ENCODE data around the gene GPR32.

The GPR32 gene

DNA sequence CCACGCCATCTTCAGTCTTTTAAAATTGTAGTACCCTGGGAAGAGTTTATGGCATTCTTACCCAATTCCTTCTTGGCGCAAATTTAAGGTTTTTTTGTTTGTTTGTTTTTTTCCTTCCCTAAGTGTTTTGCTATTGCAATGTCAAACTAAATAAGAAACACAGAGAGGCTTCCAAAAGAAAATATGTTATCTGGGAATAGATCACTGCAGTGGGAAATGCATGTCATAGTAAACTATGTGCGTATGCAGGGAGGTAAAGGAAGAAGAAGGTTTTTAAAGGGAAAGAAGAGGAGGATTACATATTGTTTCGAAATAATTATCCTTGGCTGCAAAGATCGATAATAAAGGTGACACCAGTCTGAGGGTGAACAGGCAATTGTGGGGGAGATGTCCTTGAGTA is 33.9 kb upstream of the GPR32 start:
- ChIA-PET CTCF (no interaction called here), POLR2A (interaction anchor here (1.0 kb wide), 1 partner anchor 11 kb away, joined by 4 read pairs; no protein-coding TSS in a partner anchor)
- DNase-seq (ENCODE audit: extremely low spot score), result no peak
- TF ChIP-seq FOXM1 (IDR thresholded peaks at IDR 0.05; ENCODE audit: borderline replicate concordance) (no peak), ZNF384 (IDR thresholded peaks at IDR 0.05) (no peak), LEF1 (IDR thresholded peaks at IDR 0.05; ENCODE audit: borderline replicate concordance) (no peak), FOXK2 (IDR thresholded peaks at IDR 0.05) (no peak), CTBP1 (IDR thresholded peaks at IDR 0.05; ENCODE audit: borderline replicate concordance) (no peak), SP1 (IDR thresholded peaks at IDR 0.05) (no peak), ELF4 (IDR thresholded peaks at IDR 0.05) (no peak), FOXA1 (IDR thresholded peaks at IDR 0.05) (no peak), L3MBTL2 (conservative IDR thresholded peaks at IDR 0.05) (no peak), TARDBP (IDR thresholded peaks at IDR 0.05) (no peak), NFRKB (IDR thresholded peaks at IDR 0.05) (no peak), HDGF (IDR thresholded peaks at IDR 0.05; ENCODE audit: borderline replicate concordance) (no peak), ARNT (IDR thresholded peaks at IDR 0.05) (no peak), SUZ12 (IDR thresholded peaks at IDR 0.05) (no peak), BHLHE40 (IDR thresholded peaks at IDR 0.05; ENCODE audit: borderline replicate concordance) (no peak)
- TF ChIP-seq, protein P1, sequence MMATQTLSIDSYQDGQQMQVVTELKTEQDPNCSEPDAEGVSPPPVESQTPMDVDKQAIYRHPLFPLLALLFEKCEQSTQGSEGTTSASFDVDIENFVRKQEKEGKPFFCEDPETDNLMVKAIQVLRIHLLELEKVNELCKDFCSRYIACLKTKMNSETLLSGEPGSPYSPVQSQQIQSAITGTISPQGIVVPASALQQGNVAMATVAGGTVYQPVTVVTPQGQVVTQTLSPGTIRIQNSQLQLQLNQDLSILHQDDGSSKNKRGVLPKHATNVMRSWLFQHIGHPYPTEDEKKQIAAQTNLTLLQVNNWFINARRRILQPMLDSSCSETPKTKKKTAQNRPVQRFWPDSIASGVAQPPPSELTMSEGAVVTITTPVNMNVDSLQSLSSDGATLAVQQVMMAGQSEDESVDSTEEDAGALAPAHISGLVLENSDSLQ (IDR thresholded peaks at IDR 0.05), result no peak

DNA sequence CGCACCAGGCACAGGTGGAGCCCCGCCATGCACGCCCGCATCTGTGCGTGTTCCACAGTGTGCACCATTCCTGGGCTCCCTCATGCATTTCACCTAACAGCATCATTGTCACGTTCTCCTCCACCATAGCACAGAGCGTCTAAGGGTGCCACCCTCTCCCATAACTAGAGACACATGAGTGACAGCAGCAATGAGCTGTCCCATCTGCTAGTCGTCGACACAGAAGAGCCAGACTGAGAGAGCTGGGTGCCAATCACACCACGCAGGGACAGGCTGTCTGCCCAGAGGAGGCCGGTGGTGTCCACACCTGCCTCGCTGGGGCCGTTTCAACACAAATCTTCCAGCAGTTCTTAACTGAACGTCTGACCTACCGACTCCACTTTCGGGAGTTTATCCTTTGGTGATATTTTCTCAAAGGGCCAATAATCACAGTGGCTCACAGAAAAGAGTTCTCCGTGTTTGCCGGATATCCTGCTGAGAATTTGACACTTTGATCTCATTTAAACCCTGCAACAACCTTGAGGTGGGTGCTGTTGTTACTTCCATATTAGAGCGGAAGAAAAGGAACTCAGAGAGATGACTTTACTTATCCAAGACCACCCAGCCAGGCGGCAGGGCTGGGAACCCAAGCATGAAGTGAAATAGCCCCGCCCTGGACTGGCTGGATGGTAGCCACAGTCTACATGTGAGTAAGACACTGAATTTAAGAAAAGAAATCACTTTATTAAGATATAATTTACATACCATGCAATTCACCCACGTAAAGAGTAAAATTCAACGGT is 30.9 kb upstream of the GPR32 start:
- ChIA-PET POLR2A (no interaction called here), CTCF (no interaction called here)
- DNase-seq (ENCODE audit: extremely low spot score), result no peak
- TF ChIP-seq, protein P1 (IDR thresholded peaks at IDR 0.05), result peak; percentile 49; the same call in 1 of the 2 replicates
- no peak for TF ChIP-seq HDGF (IDR thresholded peaks at IDR 0.05; ENCODE audit: borderline replicate concordance)
- no peak for TF ChIP-seq CTBP1 (IDR thresholded peaks at IDR 0.05; ENCODE audit: borderline replicate concordance)
- no peak for TF ChIP-seq ZNF384 (IDR thresholded peaks at IDR 0.05)

DNA sequence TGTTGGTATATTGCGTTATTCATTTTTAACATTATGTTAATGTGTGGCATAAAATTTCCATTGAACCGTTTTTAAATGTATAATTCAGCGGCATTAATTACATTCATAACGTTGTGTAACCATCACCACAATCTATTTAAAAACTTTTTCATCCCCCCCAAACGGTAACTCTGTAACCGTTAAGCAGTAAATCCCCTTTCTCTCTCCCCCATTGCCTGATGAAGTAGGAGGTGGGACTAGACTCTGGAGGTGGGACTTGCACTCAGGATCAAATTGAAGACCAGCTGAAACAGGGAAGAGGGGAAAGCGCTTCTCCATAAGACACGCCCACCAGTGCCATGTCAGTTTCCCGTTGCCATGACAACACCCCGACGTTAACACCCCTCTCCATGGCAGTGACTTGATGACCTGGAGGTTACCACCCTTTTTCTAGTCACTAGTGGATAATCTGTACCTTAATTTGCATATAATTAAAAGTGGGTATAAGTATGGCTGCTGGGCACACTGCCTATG is 30.3 kb upstream of the GPR32 start:
- ChIA-PET CTCF (no interaction called here), POLR2A (no interaction called here)
- no peak for TF ChIP-seq ZNF384 (IDR thresholded peaks at IDR 0.05)
- TF ChIP-seq, protein P1 (IDR thresholded peaks at IDR 0.05), result peak; percentile 44
- DNase-seq (ENCODE audit: extremely low spot score), result no peak

DNA sequence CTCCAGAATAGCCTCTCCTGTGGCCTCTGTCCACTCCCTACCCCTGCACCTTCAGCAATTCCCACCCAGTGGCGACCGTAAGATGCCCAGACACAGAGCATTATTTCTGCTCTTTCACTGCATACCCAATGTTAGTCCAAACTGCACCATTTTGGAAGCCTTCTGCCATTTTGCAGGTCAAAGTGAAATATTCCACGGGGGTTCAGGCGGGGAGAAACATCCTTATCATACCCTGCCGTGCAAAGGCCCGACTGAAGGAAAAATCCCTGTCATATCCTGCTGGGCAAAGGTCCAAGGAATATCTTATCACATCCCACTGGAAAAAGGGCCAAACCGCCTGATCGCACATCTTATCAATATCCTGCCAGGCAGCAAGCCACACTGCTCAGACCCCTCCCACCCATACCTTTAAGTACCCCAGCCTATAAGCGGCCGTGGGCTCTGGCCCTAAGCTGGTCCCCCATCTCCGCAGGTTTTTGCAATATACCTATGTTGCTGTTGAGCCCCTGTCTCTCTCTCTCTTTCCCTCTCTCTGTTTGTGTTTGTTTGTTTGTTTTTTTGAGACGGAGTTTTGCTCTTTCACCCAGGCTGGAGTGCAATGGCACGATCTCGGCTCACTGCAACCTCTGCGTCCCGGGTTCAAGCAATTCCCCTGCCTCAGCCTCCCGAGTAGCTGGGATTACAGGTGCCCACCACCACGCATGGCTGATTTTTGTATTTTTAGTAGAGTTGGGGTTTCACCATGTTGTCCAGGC is 28.9 kb upstream of the GPR32 start:
- no peak for TF ChIP-seq BHLHE40 (IDR thresholded peaks at IDR 0.05; ENCODE audit: borderline replicate concordance)
- TF ChIP-seq HDGF (IDR thresholded peaks at IDR 0.05; ENCODE audit: borderline replicate concordance), result no peak
- no peak for TF ChIP-seq FOXM1 (IDR thresholded peaks at IDR 0.05; ENCODE audit: borderline replicate concordance)
- TF ChIP-seq ZNF384 (IDR thresholded peaks at IDR 0.05), result no peak
- TF ChIP-seq FOXK2 (IDR thresholded peaks at IDR 0.05), result no peak
- no peak for TF ChIP-seq SP1 (IDR thresholded peaks at IDR 0.05)
- no peak for TF ChIP-seq ARNT (IDR thresholded peaks at IDR 0.05)
- TF ChIP-seq CTBP1 (IDR thresholded peaks at IDR 0.05; ENCODE audit: borderline replicate concordance), result no peak
- no peak for TF ChIP-seq SUZ12 (IDR thresholded peaks at IDR 0.05)
- TF ChIP-seq ELF4 (IDR thresholded peaks at IDR 0.05), result no peak
- no peak for TF ChIP-seq L3MBTL2 (conservative IDR thresholded peaks at IDR 0.05)
- no peak for TF ChIP-seq NFRKB (IDR thresholded peaks at IDR 0.05)
- TF ChIP-seq, protein P1 (IDR thresholded peaks at IDR 0.05), result no peak
- no peak for TF ChIP-seq LEF1 (IDR thresholded peaks at IDR 0.05; ENCODE audit: borderline replicate concordance)
- TF ChIP-seq TARDBP (IDR thresholded peaks at IDR 0.05), result no peak
- no peak for TF ChIP-seq FOXA1 (IDR thresholded peaks at IDR 0.05)
- no peak for DNase-seq (ENCODE audit: extremely low spot score)
- CTCF ChIA-PET, result no interaction called here
- POLR2A ChIA-PET, result no interaction called here

DNA sequence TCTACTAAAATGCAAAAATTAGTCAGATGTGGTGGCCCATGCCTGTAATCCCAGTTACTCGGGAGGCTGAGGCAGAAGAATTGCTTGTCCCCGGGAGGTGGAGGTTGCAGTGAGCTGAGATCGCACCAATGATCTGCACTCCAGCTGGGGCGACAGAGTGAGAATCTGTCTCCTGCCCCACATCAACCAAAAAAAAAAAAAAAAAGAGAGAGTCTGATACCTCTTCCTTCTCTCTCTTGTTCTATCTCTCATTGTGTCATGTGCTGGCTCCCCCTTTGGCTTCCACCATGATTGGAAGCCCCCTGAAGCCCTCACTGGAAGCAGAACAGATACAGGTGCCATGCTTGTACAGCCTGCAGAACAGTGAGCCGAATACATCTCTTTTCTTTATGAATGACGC is 26.7 kb upstream of the GPR32 start:
- ChIA-PET CTCF (no interaction called here), POLR2A (no interaction called here)
- DNase-seq (ENCODE audit: extremely low spot score), result no peak
- TF ChIP-seq CTBP1 (IDR thresholded peaks at IDR 0.05; ENCODE audit: borderline replicate concordance) (no peak), SUZ12 (IDR thresholded peaks at IDR 0.05) (no peak), BHLHE40 (IDR thresholded peaks at IDR 0.05; ENCODE audit: borderline replicate concordance) (no peak), ZNF384 (IDR thresholded peaks at IDR 0.05) (no peak), SP1 (IDR thresholded peaks at IDR 0.05) (no peak), ARNT (IDR thresholded peaks at IDR 0.05) (no peak), FOXM1 (IDR thresholded peaks at IDR 0.05; ENCODE audit: borderline replicate concordance) (no peak), L3MBTL2 (conservative IDR thresholded peaks at IDR 0.05) (no peak), FOXK2 (IDR thresholded peaks at IDR 0.05) (no peak), FOXA1 (IDR thresholded peaks at IDR 0.05) (no peak), LEF1 (IDR thresholded peaks at IDR 0.05; ENCODE audit: borderline replicate concordance) (no peak), HDGF (IDR thresholded peaks at IDR 0.05; ENCODE audit: borderline replicate concordance) (no peak), NFRKB (IDR thresholded peaks at IDR 0.05) (no peak)
- TF ChIP-seq, protein P1 (IDR thresholded peaks at IDR 0.05), result no peak

Measured in HEK293T (cell line).